Activated CD4-positive, CD25-positive, alpha-beta regulatory T cell treated with anti-CD3 and anti-CD28 coated beads, Interleukin-2, amount 50 U/mL, for 16 hours (primary cell): Measurements from ENCODE around the gene BCL2L1.
"Not testable (repeated sequence)": the region's sequence is repeated elsewhere in the genome, so short reads cannot be mapped to it uniquely, and the experiment has no call there.

Source experiments
- DNase-seq: peaks from one replicate; pipeline ENCODE4 v3.0.0-alpha.2; 2020; ENCODE audit warnings: low read depth, low spot score

Gene BCL2L1

DNA sequence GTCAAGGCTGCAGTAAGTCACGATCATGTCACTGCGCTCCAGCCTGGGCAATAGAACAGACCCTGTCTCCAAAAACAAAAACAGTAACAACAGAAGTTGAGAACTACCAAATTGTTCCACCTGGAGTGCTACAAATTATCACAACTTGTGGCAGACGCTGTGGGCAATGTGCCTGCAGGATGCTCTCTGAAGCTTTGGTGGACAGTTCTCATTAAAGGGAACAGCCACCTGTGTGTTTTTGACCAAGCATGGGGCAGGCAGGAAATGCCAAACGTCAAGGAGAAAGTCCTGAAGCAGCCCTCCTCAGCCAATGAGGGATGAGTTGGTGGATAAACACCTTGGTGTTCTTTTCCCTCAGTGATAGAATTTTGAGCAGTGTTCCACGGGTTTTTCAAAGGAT, 69.1 kb downstream of the BCL2L1 start:
- DNase-seq = no peak

DNA sequence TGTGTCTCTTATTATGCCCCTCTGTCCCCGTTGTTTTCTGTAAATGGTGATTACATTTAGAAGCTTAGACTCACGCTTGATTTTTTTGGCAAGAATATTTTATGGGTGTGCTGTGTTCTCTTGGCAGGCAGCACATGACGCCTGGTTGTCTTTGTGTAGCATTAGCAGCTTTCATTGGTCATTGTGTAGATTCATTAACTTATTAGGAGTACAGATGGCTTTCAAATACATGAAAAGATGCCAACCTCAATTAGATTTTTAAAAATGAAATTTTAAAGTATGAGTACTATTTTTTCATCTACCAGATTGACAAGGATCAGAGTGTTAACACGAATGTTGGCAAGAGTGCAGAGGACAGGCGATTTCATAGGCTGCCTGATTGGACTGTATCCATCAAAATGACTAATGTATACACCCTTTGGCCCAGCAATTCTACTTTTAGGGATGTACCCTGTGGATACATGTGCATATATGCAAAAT, 69.7 kb downstream of the BCL2L1 start:
- DNase-seq = no peak

DNA sequence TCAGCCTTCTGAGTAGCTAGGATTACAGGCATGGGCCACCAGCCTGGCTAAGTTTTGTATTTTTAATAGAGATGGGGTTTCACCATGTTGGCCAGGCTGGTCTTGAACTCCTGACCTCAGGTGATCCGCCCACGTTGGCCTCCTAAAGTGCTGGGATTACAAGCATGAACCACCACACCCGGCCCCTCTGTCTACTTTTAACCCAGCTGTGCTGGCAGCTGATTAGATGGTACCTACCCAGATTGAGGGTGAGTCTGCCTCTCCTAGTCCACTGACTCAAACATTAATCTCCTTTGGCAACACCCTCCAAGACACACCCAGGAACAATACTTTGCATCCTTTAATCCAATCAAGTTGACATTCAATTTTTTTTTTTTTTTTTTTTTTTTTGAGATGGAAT, 74.6 kb downstream of the BCL2L1 start:
- not testable (repeated sequence) for DNase-seq

DNA sequence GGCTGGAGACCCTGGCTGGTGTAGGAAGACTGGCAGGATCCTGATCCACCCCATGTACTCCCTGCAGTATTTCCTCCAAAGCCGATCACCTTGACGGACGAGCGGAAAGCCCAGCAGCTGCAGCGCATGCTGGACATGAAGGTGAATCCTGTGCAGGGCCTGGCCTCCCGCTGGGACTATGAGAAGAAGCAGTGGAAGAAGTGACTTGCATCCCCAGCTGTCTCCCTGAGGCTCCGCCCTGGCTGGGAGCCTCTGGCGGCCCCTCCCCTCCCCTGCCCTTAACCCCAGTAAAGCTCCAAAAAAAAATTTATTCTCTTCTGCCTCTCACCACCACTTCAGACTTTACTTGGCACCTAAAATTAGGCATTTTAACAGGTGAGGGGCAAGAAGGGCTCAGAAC, 78.0 kb downstream of the BCL2L1 start:
- no peak for DNase-seq

DNA sequence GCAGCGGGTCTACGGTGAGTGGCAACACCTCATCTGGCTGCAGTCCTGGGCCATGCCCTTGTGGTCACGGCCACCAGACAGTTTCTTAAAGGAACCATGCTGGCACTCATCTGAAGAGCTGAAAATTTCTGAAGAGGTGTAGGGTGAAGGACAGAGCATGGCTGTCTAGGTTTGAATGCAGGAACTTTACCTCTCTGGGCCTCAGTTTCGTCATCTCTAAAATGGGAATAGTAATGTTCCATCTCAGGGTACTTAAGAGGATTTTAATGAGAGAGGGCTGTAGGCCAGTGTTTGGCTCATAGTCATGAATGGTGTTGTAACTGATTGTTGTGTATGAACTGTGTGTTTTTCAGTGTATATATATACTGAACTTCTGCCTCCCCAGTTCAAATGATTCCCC, 79.1 kb downstream of the BCL2L1 start:
- no peak for DNase-seq

DNA sequence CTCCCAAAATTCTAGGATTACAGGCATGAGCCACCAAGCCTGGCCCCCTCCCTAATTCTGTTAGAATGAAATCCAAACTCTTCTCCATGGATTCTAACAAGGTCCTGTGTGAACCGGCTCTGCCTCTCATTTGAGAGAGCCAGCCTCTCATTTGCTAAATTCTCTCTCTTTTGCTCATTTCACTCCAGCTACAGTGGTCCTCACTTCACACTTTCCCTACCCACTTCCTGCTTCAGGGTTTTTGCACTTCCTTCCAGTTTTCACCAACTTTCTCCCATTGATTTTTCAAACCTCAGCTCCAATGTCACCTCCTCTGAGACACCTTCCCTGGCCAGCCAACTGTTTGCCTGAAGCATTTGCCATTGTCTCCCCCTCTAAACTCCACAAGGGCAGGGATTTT, 79.8 kb downstream of the BCL2L1 start:
- DNase-seq = no peak

DNA sequence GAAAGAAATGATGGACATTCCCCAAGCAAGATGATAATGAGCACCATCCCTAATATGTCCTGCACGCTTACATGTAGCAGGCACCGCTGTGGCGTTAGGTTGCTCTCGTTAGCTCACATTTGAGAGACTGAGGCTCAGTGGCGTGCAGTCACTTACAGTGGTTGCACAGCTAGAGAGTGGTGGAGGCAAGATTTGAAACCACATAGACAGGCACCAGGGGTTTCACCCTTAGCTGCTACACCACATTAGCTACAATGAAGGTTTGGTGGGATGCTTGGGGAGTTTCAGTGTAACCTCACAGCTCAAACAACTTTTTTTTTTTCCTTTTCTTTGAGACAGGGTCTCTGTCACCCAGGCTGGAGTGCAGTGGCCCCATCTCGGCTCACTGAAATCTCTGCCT, 81.3 kb downstream of the BCL2L1 start:
- DNase-seq = no peak

DNA sequence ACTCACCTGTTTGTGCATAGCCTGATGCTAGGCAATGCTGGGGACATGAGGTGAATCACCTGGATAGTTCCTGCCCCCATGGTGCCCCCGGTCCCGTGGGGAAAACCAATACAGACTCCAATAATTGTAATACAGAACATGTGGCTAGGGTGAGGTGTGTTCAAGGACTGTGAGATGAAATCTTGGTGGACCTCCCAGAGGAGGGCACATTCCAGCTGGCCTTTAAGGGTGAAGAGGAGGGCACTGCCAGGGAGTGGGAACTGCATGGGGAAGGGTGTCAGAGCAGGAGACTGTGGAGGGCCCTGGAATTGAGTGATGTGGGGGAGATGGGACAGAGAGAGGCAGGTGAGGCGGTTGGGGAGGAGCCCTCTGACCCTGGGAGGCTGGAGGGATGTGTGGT, 82.4 kb downstream of the BCL2L1 start:
- no peak for DNase-seq

DNA sequence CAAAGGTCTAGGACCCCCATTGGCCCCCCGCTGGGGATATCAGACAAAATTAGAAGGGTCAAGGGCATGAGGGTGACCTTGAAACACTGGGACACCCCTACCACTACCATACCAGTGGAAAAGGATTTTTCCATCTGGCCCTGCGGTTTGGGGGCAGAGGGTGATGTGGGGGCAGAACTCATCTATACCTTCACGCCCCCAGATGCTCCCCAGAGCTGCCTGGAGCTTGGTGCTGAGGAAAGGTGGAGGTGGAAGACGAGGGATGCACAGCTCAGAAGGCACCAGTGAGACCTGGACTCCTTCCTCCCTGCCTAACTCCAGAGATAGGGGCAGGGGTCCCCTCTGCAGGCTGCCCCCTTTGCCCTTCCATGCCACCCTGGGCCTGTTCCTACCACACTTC, 83.9 kb downstream of the BCL2L1 start:
- no peak for DNase-seq

DNA sequence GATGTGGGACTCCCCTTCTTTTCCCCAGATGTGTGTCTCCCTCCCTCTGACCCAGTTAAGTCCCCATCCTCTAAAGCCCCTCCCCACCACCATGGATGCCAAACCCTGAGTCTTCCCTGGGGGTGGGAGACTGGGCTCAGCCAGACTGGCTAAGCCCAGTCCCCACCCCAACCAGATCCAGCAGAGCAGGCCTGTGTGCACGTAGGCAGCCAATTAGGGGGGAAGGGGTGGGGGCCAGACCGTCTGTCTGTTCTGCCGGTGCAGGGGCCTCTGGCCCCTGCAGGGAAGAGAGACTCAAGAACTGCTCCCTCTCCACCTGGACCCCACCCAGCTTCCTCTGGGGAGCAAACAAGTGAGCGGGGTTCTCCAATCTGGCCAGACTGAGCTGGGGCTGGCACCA, 84.4 kb downstream of the BCL2L1 start:
- DNase-seq = no peak

DNA sequence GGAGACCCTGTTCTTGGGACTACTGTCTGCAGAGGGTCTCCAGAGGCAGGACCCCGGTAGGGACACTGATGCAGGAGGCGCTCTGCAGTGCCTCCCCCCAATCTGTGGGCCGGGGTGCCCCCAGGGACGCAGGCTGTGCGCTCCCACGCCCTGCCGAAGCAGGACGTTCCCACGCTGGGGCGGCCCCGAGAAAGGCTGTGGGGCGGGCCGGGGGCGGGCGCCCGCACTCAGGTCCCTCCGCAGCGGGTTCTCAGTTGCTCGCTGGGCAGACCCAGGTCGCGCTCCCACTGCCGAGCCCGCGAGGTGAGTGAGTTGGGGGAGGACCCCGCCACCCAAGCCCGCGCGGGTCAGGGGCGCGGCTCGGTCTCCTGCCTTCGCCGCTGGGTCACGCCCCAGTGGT, 85.0 kb downstream of the BCL2L1 start, which contains the start of gene COX4I2:
Gene COX4I2, plus strand, starts transcription at position 253 of the 400 bp plus-strand sequence. CDS start 1,106 bp downstream, outside the sequence.
- DNase-seq = no peak

DNA sequence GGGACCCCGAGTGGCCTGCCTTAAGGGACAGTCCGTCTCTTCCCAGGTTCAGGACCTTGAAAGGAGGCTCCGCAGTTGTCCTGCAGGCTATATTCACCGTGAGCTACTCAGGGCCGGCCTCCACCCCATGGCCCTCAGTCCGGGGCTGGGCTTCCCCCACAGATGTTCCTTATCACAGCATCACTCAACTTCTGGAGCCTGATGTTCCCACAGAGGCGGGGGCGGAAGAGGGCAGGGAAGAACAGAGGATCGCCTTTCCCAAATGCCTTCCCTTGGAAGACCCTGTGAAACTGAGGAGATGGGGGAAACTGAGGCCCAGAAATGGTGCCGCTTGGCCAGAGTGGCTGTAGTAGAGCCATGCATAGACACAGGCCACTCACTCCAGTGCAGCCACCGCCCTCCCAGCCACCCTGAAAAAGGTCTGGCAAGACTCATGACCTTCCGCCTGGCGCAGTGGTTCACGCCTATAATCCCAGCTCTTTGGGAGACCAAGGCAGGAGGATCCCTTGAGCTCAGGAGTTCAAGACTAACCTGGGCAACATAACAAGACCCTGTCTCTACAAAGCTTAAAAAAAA, 89.2 kb downstream of the BCL2L1 start:
- no peak for DNase-seq

DNA sequence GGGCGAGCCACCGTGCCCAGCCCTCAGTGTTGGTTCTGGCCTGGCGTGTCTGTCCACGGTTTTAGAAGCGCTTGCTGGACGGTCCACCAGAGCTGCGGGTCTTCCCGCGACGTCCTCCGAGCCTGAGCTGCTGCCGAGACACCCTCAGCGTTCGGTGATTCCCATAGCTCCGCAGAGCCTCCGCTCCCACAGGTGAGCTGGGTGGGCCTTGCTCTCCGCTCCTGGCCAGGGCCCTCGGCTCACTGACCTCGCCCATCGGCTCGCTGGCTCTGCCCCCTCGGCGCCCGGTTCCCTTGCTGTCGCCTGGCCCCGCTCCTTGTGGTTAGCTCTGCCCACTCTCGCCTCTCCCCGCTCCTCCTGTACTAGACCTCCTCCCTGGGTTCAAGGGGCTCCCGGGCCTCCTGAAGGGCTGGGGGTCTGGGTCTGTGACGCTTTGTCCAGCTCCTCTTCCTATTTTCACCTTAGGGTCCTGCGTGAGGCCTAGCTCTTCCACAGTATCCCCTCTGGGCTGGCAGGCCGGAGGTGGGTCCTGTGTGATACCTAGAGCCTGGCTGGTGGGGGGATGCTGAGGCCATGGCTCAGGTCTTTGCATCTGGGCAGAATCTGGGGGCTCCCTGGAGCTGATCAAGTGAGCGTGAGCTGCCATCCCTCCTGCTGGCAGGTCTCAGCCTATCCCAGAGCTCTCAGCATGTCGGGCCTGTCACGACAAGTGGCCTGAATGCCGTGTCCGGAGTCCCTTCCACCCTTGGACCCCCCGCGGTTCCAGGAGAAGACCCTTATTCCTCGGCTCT, 89.9 kb downstream of the BCL2L1 start:
- DNase-seq = no peak

DNA sequence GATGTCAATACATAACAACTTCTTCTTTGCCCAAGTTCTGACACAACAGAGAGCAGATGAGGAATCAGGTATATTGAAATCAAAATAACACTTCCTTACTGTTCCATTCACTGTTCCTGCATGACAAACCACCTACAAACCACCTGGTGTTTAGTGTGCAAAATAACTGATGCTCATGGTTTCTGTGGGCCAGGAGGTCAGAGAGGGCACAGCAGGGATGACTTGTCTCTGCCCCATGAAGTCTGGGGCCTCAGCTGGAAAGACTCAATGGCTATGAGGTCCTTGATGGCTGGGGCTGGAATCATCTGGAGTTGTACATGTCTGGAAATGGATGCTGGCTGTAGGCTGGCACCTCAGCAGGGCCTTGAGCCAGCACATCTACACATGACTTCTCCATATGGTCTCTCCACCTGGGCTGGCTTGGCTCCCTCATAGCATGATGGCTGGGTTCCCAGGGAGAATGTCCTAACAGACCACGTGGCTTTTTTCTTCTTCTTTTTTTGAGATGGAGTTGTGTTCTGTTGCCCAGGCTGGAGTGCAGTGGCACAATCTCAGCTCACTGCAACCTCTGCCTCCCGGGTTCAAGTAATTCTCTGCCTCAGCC, 92.4 kb downstream of the BCL2L1 start:
- DNase-seq = no peak

DNA sequence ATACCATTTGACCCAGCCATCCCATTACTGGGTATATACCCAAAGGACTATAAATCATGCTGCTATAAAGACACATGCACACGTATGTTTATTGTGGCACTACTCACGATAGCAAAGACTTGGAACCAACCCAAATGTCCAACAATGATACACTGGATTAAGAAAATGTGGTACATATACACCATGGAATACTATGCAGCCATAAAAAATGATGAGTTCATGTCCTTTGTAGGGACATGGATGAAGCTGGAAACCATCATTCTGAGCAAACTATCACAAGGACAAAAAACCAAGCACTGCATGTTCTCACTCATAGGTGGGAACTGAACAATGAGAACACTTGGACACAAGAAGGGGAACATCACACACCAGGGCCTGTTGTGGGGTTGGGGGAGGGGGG, 94.6 kb downstream of the BCL2L1 start:
- DNase-seq = not testable (repeated sequence)

DNA sequence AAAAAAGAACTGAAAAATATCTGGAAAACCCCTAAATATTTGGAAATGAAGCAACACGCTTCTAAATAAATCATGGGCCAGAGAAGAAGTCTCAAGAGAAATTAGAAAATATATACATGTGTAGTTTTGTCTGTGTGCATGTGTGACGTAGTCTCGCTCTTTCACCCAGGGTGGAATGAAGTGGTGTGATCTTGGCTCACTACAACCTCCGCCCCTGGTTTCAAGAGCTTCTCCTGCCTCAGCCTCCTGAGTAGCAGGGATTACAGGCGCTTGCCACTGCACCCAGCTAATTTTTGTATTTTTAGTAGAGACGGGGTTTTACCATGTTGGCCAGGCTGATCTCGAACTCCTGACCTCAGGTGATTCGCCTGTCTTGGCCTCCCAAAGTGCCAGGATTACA, 96.1 kb downstream of the BCL2L1 start:
- DNase-seq = not testable (repeated sequence)

DNA sequence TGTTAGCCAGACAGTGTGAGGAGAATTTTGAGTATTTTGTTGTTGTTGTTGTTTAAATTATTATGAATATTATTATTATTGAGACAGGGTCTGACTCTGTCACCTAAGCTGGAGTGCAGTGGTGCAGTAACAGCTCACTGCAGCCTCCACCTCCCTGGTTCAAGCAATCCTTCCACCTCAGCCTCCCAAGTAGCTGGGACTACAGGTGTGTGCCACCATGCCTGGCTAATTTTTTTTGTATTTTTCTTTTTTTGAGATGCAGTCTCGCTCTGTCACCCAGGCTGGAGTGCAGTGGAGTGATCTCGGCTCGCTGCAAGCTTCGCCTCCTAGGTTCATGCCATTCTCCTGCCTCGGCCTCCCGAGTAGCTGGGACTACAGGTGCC, 99.6 kb downstream of the BCL2L1 start:
- DNase-seq = not testable (repeated sequence)

DNA sequence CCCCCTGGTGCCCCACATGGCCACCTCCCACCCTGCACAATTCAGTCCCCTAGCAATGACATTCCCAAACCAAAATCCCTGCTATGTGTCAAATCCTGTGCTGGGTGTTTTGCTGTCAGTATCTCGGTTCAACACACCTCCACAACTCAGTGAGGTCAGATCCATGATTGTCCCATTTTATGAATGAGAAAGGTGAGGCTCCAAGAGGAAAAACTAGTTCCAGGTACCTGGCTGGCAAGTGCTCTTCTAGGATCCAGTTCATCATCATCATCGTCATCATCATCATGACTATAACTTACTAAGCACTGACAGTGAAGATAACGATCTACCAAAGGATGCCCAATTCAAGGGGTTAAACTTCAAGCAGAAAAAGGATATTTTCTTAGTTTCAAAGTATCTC, 102.4 kb downstream of the BCL2L1 start:
- DNase-seq = no peak

DNA sequence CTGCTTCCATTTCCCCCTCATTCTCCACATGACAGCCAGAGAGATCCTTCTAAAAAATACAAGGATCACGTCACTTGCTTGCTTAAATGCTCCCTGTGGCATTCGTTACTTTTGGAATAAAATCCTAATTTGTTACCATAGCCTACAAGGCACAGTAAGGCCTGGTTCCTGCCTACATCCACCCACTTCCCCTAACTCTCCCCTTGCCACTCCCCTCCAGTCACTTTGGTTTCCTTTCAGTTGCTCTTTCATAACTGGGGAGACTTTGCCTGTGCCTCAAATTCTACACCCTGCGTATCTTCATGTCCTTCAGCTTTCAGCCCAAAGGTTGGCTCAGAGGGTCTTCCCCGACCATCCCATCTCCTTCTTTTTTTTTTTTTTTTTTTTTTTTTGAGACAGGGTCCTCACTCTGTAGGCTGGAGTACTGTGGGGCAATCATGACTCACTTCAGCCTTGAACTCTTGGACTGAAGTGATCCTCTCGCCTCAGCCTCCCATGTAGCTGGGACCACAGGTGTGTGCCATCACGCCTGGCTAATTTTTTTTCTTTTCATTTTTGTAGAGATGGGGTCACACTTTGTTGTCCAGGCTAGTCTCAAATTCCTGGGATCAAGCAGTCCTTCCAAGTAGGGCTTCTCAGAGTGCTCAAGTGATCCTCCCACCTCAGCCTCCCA, 105.1 kb downstream of the BCL2L1 start:
- DNase-seq = no peak

DNA sequence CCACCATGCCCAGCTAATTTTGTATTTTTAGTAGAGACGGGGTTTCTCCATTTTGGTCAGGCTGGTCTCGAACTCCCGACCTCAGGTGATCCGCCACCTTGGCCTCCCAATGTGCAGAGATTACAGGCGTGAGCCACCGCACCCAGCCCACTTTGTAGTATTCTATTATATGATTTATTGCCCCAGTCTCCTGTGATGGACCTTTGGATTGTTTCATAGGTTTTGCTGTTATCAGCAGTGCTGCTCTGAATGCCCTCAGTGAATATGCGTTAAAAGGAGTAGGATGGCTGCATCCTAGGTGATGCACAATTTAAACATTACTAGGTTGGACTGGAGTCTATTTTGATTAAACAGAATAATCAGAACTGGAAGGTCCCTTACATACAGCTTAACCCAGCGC, 107.3 kb downstream of the BCL2L1 start:
- DNase-seq = no peak
